ENCODE data around the gene LZTS3. TPM values are rescaled to one million over a fixed set of nuclear protein-coding genes. Genes with fewer than 3 reads are reported as not detected.
A peak's percentile ranks its signal among the peaks of the same experiment; 100 is the strongest.

The LZTS3 gene
- total RNA-seq, 1 donor from 2014 or later, result 14.9 TPM

DNA sequence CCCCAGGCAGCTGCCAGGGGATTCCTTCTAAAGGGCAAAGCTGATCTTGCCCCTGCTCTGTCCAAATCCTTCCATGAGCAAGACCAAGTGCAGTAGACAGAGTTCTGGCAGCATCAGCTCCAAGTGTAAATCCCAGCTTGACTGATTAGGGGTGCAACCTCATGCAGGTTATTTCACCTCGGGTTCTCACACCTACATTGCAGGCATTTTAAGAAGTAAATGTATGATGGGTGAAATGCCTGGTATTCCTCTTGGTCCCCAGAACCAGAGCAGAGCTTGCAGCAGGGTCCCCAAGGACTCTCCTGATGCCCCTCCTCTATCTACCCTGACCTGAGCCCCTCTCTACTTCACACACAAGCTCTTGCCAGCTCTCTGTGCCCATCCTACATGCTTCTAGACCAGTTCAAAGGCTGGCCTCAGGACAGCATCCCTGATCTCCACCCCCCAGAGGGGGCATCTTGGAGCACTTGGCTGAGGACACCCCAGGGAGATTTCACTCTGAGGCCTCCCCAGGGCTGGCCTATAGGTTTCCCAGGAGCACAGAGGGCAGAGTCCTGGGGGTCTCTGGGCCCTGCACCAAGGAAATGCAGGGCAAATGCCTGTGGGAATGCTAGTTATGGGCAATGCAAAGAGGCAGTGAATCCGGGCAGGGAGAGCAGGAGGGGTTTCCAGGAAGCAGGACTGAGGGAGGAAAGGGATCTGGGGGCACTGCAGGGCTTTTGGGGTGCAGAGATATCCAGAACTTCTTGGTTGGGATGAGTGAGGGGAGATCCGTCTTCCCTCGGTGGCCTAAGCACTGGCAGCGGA is 1.0 kb downstream of the LZTS3 start:
- DNase-seq (ENCODE audit: low spot score in 2 of 2), result no peak
- peak overlapping the region in 1 of 2 donors; percentile 77 for H3K27ac ChIP-seq
- intact Hi-C loops (cut with DNase I), result loop anchor here (5.0 to 10.0 kb wide), 5 partner anchors 125 to 648 kb away; partner anchors contain the start of genes ATRN, DNAAF9, MRPS26 and PTPRA

DNA sequence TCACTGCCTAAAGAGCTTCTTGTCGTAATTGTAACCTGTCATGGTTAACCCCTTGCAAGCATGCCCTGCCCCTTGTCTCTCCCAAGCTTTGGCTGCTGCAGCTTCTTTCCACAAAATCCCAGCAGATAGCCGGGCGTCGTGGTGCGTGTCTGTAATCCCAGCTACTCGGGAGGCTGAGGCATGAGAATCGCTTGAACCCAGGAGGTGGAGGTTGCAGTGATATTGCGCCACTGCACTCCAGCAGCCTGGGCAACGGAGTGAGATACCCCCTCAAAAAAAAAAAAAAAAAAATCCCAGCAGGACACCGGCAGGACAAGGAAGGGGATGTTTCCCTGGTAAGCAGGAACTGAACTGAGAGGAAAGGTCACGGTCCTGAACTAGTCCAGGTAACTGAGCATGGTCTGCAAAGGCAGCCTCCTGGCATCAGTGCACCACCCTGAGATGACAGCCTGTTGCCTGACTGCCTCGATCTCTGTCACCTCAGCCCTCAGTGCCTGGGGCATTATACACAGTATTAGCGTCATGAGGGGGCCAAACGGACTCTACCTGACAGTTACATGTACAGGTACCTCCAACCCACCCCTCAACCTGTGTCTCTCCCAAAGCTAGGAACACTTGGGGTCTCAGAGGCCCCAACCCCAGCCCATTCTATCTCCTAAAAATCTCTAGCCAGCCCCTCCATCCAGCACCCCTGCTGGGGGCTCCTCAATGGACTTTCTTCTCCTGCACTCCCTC is 1.8 kb downstream of the LZTS3 start:
- H3K27me3 ChIP-seq, result no peaks in the 10 kb centered on the region
- no peak for DNase-seq (ENCODE audit: low spot score in 2 of 2)
- TF ChIP-seq, protein P1, sequence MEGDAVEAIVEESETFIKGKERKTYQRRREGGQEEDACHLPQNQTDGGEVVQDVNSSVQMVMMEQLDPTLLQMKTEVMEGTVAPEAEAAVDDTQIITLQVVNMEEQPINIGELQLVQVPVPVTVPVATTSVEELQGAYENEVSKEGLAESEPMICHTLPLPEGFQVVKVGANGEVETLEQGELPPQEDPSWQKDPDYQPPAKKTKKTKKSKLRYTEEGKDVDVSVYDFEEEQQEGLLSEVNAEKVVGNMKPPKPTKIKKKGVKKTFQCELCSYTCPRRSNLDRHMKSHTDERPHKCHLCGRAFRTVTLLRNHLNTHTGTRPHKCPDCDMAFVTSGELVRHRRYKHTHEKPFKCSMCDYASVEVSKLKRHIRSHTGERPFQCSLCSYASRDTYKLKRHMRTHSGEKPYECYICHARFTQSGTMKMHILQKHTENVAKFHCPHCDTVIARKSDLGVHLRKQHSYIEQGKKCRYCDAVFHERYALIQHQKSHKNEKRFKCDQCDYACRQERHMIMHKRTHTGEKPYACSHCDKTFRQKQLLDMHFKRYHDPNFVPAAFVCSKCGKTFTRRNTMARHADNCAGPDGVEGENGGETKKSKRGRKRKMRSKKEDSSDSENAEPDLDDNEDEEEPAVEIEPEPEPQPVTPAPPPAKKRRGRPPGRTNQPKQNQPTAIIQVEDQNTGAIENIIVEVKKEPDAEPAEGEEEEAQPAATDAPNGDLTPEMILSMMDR (IDR thresholded peaks at IDR 0.05), result no peak
- peaks cover 0 to 4% of the 10 kb centered on the region in 2 donors for H3K4me1 ChIP-seq
- H3K27ac ChIP-seq, result no peak overlapping the region
- no peak overlapping the region for H3K4me3 ChIP-seq
- no peaks in the 10 kb centered on the region for H3K9me3 ChIP-seq
- intact Hi-C loops (cut with DNase I), result loop anchor here (5.0 to 10.0 kb wide), 5 partner anchors 124 to 647 kb away; partner anchors contain the start of genes ATRN, DNAAF9, MRPS26 and PTPRA
- H3K36me3 ChIP-seq, result no peaks in the 10 kb centered on the region

More for the DNA sequence above, 1.0 kb downstream of the LZTS3 start:
- no peaks in the 10 kb centered on the region for H3K36me3 ChIP-seq
- no peaks in the 10 kb centered on the region for H3K27me3 ChIP-seq
- TF ChIP-seq, protein P1 (IDR thresholded peaks at IDR 0.05), result no peak
- H3K9me3 ChIP-seq, result no peaks in the 10 kb centered on the region
- H3K4me3 ChIP-seq, result peak overlapping the region; percentile 85 to 88
- H3K4me1 ChIP-seq, result peaks cover 0 to 4% of the 10 kb centered on the region in 2 donors

DNA sequence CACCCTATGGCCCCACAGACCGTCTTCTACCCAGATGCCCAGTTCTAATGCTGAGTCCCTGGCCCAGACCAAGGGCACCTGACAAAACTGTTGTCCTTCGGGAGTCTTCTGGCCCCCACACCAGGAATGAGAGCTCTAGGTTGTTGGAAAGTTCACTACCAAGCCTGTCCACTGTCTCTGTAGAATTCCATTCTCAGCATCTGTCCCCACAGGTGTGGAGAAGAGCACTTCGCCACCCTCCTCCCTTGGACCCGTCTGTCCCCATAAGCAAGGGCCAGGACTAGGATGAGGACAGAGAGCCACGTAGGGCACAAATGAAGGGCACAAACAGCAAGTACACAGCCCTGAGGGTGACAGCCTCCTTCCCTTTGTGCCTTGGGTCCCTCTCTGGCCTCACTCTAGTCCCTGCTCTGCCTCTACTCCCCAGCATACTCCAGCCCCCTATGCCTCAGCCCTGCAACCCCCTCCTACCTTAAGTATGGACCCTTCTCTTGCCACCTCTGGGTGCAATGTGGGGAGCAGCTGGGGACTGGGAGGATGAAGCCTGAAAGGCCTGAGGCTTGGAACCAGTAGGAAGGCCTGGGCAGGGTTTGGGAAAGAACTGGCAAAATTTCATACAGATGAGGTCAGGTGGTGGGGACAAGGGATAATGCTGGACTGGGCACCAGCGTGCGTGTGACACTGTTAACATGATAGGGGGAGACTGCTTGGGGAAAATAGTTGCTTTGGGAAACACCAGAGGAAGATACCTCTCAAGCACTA is 4.3 kb downstream of the LZTS3 start:
- Histone ChIP-seq H3K36me3 (no peaks in the 10 kb centered on the region), H3K27me3 (no peaks in the 10 kb centered on the region), H3K4me1 (peaks cover 0 to 4% of the 10 kb centered on the region in 2 donors), H3K4me3 (no peak overlapping the region), H3K9me3 (no peaks in the 10 kb centered on the region), H3K27ac (no peak overlapping the region)
- intact Hi-C loops (cut with DNase I), result no loop called here
- peak in 1 of 2 donors; percentile 51 for DNase-seq (ENCODE audit: low spot score in 2 of 2)
- TF ChIP-seq, protein P1 (IDR thresholded peaks at IDR 0.05), result no peak

DNA sequence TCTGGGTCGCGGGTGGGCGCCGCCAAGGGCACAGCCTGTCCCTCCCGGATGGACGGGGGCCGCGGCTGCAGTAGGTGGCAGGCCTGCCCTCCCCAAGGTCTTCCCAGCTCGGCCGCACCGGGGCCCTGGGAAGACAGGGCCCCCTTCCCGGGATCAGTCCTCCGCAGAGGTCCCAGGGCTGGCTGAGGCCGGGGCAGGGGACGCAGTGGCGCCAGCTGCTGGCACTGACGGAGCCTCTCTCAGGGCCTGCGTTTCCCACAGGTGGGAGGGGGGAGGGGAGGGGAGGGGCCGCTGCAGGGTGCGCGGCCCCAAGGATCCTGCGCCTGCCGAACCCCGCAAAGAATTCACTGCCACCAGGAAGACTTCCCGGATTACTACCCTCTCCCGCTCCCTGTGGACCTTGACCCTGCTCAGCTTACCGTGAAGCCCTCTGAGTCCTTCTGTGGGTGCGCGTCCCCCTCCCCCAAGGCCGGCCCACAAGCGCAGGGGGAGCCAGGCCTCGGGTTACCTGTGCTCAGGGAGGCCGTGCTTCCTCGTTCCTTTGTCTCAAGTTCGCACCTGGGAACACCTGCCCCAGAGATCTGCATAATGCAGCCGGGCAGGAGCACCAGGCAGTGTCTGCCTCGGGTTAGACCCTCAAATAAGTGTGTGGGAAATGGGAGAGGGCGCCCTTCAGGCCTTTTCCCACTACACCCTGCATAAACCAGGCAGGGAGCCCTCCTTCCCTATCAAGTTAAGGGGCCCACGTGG is 5.1 kb downstream of the LZTS3 start:
- no peaks in the 10 kb centered on the region for H3K27me3 ChIP-seq
- no peak overlapping the region for H3K4me3 ChIP-seq
- no peak for DNase-seq (ENCODE audit: low spot score in 2 of 2)
- H3K9me3 ChIP-seq, result no peaks in the 10 kb centered on the region
- no peaks in the 10 kb centered on the region for H3K36me3 ChIP-seq
- H3K27ac ChIP-seq, result no peak overlapping the region
- intact Hi-C loops (cut with DNase I), result no loop called here
- TF ChIP-seq, protein P1 (IDR thresholded peaks at IDR 0.05), result no peak
- H3K4me1 ChIP-seq, result peaks cover 0 to 4% of the 10 kb centered on the region in 2 donors

DNA sequence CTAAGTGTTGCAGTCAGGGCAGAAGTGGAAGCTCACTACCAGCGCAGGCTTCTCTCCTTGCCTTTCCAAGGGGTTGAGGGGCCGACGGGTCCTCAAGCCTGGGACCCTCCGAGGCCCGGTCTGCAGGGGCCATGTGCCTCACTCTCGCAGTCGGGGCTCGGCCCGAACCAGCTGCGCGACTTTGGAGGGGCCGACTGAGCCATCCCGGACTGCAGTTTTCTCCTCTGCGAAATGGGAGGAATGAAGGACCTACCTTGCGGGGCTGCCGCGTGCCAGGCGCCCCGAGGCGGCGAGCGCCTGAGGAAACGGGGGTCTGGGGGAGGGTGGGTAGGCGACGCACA is 5.6 kb downstream of the LZTS3 start:
- Histone ChIP-seq H3K9me3 (no peaks in the 10 kb centered on the region), H3K36me3 (no peaks in the 10 kb centered on the region), H3K27ac (no peak overlapping the region), H3K4me1 (peaks cover 0 to 4% of the 10 kb centered on the region in 2 donors), H3K4me3 (no peak overlapping the region), H3K27me3 (no peaks in the 10 kb centered on the region)
- intact Hi-C loops (cut with DNase I), result no loop called here
- no peak for DNase-seq (ENCODE audit: low spot score in 2 of 2)
- TF ChIP-seq, protein P1 (IDR thresholded peaks at IDR 0.05), result no peak

Data from ascending aorta (tissue), 2 donors.